ENCODE measurements around the gene FOXJ1.

GRCh38 chr17:76086384-76086783 lies 54.7 kb downstream of the FOXJ1 start:
- TF ChIP-seq CTCF (IDR thresholded peaks at IDR 0.05) (no peak), POLR2A (IDR thresholded peaks at IDR 0.05) (no peak)

All from ovary (tissue), 3 donors.